Measurements from ENCODE around the gene PKHD1. TPM values are rescaled to one million over a fixed set of nuclear protein-coding genes. Genes with fewer than 3 reads are reported as not detected.

The PKHD1 gene
- total and polyA plus RNA-seq, 2 of the 13 experiments (the other 11 are each of a cell fraction or from before 2014, with no cell fraction given): 0.01 to 0.13 TPM

DNA sequence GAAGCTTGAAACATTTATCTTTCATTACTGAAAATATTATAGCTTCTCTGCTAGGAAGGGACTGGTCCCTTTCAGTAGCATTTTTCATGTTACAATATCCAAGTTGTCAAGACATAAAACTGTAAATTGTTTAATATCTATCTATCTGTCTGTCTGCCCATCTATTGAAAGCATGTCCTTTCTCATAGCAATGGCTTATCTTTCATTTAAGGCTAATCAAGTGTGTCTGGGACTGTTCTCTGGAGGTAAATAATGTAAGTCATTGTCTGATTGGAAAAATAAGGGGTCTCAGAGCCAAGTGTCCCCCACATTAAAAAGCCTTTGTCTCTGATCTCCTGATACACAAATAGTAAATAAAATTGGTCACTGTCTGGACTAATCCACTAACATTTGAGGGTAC is 135.5 kb downstream of the PKHD1 start (continued):
- TF ChIP-seq POLR2G (IDR thresholded peaks at IDR 0.05; ENCODE audit: low read depth, low read length) (no peak), GATAD1 (CRISPR knock-in tag; IDR thresholded peaks at IDR 0.05) (no peak), XBP1 (CRISPR knock-in tag; IDR thresholded peaks at IDR 0.05) (no peak), MEF2D (CRISPR knock-in tag; IDR thresholded peaks at IDR 0.05) (no peak), ZNF772 (CRISPR knock-in tag; IDR thresholded peaks at IDR 0.05) (no peak), ZNF816 (CRISPR knock-in tag; IDR thresholded peaks at IDR 0.05; ENCODE audit: borderline replicate concordance) (no peak), RCOR2 (CRISPR knock-in tag; IDR thresholded peaks at IDR 0.05) (no peak), EEA1 (CRISPR knock-in tag; IDR thresholded peaks at IDR 0.05; ENCODE audit: borderline replicate concordance) (no peak), TCF7 (IDR thresholded peaks at IDR 0.05; ENCODE audit: low read depth) (no peak), KDM5A (IDR thresholded peaks at IDR 0.05; ENCODE audit: borderline replicate concordance, low read length) (no peak)

GRCh38 chr6:51949526-51949925 is 137.9 kb downstream of the PKHD1 start:
- H3K79me2 ChIP-seq (ENCODE audit: insufficient read depth, low read length): no peaks in the 10 kb centered on the region
- H3K4me2 ChIP-seq (ENCODE audit: low read depth, low read length): no peak overlapping the region
- H3K9me3 ChIP-seq (ENCODE audit: low read length): no peaks in the 10 kb centered on the region
- H3K4me1 ChIP-seq (ENCODE audit: insufficient read depth, low read length): no peaks in the 10 kb centered on the region
- no peaks in the 10 kb centered on the region for H3K36me3 ChIP-seq (replicated peaks in 1 of 2; ENCODE audit: control insufficient read depth in 1 of 2, insufficient read depth in 2 of 2, low read length in 2 of 2)
- H3K4me3 ChIP-seq (replicated peaks in 1 of 3; ENCODE audit: insufficient read depth in 1 of 3, low read depth in 2 of 3, low read length in 3 of 3): no peak overlapping the region
- CTCF ChIA-PET (ENCODE audit: low intra/inter-chr PET ratio, low total read pairs): no interaction called here
- intact Hi-C loops (cut with micrococcal nuclease; ENCODE audit: unreplicated experiment): no loop called here
- TF ChIP-seq STAG1 (CRISPR knock-in tag; IDR thresholded peaks at IDR 0.05) (no peak), SP5 (CRISPR knock-in tag; IDR thresholded peaks at IDR 0.05; ENCODE audit: borderline replicate concordance, low read depth) (no peak), MAX (IDR thresholded peaks at IDR 0.05) (no peak), SETDB1 (CRISPR knock-in tag; IDR thresholded peaks at IDR 0.05; ENCODE audit: borderline replicate concordance) (no peak), SNAPC2 (CRISPR knock-in tag; IDR thresholded peaks at IDR 0.05) (no peak), HOXD1 (CRISPR knock-in tag; IDR thresholded peaks at IDR 0.05) (no peak), ZNF317 (CRISPR knock-in tag; IDR thresholded peaks at IDR 0.05) (no peak), GTF3A (CRISPR knock-in tag; conservative IDR thresholded peaks at IDR 0.05) (no peak), FOXP1 (IDR thresholded peaks at IDR 0.05) (no peak), FOXP1 (CRISPR knock-in tag; IDR thresholded peaks at IDR 0.05) (no peak), DNMT1 (CRISPR knock-in tag; IDR thresholded peaks at IDR 0.05) (no peak), FOXK1 (CRISPR knock-in tag; IDR thresholded peaks at IDR 0.05; ENCODE audit: borderline replicate concordance, low read depth) (no peak), RARG (CRISPR knock-in tag; IDR thresholded peaks at IDR 0.05; ENCODE audit: low read depth) (no peak), ZFP90 (CRISPR knock-in tag; IDR thresholded peaks at IDR 0.05; ENCODE audit: borderline replicate concordance) (no peak), ZNF382 (CRISPR knock-in tag; IDR thresholded peaks at IDR 0.05; ENCODE audit: borderline replicate concordance) (no peak), ISL2 (CRISPR knock-in tag; IDR thresholded peaks at IDR 0.05) (no peak), SNAPC5 (CRISPR knock-in tag; IDR thresholded peaks at IDR 0.05; ENCODE audit: borderline replicate concordance) (no peak), ZNF44 (CRISPR knock-in tag; IDR thresholded peaks at IDR 0.05) (no peak), POGZ (CRISPR knock-in tag; IDR thresholded peaks at IDR 0.05) (no peak), SP1 (IDR thresholded peaks at IDR 0.05) (no peak), SP1 (CRISPR knock-in tag; IDR thresholded peaks at IDR 0.05) (no peak)
- no peak for ATAC-seq
- H3K9ac ChIP-seq (ENCODE audit: insufficient read depth, low read depth, low read length): no peak overlapping the region
- H3K27ac ChIP-seq (ENCODE audit: extremely low read length, insufficient read depth, low read length): no peak overlapping the region
- in situ Hi-C loops (cut with HindIII; ENCODE audit: extremely low pct_ligation_motif_present, low pct_unique_long_range_greater_than_20kb): no loop called here
- H4K20me1 ChIP-seq (ENCODE audit: insufficient read depth, low read length): no peaks in the 10 kb centered on the region
- POLR2A ChIA-PET: no interaction called here
- H2AFZ ChIP-seq (ENCODE audit: low read length): no peak overlapping the region
- no peaks in the 10 kb centered on the region for H3K27me3 ChIP-seq (ENCODE audit: control insufficient read depth in 1 of 2, insufficient read depth in 2 of 2, low read length in 2 of 2)
- FAIRE-seq: no peak
- DNase-seq (ENCODE audit: low spot score): no peak
- no TSS peak for BruUV-seq (replicated peaks)
- WGBS (ENCODE audit: low lambda C conversion rate): 2% methylated on average over 4 of the region's 5 CpGs

Measured in HepG2 (cell line).